Stimulated activated CD4-positive, alpha-beta T cell treated with anti-CD3 and anti-CD28 coated beads, Interleukin-15, amount 100 ng/mL, for 48 hours (primary cell): Measurements from ENCODE around the gene ERG.

Source experiments
- DNase-seq, 2 donors: peaks; one replicate each; pipeline ENCODE4 v3.0.0-alpha.2; 2020; ENCODE audit warnings: low read depth in 2 of 2

The ERG gene

GRCh38 chr21:38389896-38390295, 108.4 kb downstream of the ERG start:
- no peak for DNase-seq

DNA sequence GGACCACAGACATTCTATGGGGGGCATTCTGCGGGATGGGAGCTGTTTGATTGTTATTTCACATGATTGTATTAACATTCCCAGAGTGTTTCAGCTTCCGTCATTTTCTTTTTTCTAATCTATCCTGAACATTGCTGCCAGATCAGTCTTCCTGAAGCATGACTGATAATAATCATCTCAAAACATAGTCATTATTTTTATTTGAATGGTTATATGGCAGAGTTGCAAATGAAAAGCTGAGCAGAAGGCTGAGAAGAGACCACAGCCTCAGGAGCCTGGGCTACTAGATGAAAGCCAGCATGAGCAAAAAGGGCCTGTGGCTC, 109.0 kb downstream of the ERG start:
- no peak for DNase-seq

DNA sequence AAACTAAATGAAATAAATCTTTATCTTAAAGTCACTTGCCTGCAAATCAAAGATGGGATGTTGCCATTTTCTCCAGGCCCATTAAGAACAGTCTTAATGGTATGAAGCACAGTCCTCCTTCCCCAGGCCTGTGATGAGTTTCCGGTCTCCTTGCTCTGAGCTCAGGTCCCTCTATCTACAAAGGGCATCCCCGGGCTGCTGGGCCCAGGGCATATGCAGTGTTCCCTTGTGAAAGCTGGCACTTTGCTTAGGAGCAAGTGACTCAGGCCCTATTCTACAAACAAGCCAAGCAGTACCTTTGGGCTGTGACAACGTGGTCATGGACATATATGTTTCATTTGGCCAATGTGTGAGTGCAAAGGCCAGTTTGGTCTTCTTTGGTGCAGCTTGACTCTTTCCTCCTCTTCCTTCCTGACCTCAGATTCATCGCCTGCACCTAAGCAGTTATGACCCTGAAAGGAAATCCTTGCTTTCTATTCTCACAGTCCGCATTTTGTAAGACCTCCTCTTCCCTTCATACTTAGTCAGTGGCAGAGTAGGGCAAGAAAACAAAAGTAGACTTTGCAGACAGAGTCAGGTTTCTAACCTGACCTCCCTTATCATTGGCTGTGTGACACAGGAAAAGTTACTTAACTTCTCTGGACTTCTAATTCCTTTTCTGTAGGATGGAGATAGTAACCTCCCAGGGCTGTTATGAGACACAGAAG, 109.5 kb downstream of the ERG start:
- no peak for DNase-seq

DNA sequence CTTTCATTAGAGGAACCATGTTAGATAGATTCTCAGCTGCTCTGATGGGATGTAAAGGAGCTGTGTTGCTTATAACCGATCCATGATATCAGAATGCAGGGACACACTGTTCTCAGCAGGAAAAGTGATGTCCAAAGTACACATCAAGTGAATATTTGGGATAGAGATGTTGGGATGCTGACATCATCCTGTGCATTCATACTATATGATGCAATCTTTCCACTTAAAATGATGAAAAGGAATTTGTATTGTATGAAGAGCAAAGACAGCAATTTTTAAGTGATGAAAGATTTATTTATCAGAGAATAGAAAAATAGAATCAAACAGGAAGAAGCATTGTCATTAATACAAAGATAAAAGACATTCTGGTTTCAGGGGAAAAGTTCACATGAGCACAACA, 110.1 kb downstream of the ERG start:
- DNase-seq = no peak

DNA sequence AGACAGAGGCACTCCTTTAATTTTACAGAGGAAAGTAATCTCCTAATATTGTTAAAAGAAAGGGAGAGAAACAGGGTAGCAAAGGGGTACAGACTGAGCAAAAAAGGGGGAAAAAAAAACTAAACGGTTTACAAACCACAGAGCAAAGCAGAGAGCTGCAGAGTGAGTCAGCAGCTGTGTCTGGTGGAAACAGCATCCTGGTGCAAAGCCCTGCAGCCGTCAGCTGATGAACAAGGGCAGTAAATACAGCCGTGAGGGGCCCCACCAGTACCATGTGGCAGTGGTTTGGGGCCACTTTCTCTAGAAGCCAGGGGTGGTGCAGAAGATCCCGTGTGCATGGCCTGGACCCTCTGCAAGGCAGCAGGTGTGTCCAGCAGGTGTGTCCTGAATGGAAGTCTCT, 111.3 kb downstream of the ERG start:
- no peak for DNase-seq

- no peak for DNase-seq
Measured at GRCh38 chr21:38385427-38386175, 112.7 kb downstream of the ERG start.

GRCh38 chr21:38384675-38385426, 113.4 kb downstream of the ERG start:
- DNase-seq = no peak

- no peak for DNase-seq
Measured at GRCh38 chr21:38384238-38384560, 114.1 kb downstream of the ERG start.

GRCh38 chr21:38383411-38384237, 114.7 kb downstream of the ERG start:
- DNase-seq = no peak

DNA sequence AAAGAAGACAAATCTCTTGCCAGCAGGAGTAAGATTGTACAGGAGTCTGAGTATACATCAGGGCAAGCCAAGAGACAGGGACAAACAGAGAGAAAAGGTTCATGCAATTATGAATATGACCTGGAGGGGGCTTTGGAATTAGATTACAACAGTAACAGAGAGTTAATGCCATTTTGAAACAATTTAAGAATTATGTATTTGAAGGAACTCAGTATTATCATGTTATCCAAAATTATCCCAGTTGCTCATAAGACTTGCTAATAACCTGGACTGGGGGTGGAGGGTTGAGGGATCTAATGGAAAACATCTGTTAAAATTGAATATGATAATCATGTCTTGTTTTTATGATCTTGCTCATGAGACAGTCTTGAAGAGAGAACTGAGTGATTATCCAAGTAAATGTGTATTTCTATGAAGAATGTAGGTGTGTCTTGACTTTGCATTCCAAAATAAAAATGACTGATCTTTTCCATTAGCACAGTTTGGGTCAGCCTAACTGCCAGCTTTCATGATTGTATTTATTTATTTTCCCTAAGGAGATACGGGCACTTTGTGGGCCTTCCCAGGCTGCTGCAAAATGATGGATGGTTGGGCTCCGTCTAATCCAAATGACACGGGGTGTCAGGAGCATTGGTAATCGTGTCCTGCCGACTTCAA, 117.7 kb downstream of the ERG start:
- no peak for DNase-seq

DNA sequence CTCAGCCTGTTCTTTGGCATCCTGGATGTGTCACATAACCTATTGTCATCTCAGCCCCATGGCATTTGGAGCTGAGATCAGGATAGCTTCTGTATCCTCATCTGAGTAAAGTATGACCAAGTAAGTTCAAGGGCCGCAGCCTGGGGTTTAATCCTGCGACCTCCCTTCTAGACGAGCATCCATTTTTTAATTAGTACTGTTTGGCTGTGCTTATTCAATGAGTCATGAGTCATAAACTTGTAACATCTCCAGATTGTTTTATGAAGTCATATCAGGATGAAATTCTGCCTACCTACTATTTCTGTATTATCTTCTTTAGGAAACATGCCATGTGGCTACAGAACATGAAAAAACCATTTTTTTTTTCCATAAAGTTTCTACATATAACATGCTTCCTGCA, 119.1 kb downstream of the ERG start:
- no peak for DNase-seq

DNA sequence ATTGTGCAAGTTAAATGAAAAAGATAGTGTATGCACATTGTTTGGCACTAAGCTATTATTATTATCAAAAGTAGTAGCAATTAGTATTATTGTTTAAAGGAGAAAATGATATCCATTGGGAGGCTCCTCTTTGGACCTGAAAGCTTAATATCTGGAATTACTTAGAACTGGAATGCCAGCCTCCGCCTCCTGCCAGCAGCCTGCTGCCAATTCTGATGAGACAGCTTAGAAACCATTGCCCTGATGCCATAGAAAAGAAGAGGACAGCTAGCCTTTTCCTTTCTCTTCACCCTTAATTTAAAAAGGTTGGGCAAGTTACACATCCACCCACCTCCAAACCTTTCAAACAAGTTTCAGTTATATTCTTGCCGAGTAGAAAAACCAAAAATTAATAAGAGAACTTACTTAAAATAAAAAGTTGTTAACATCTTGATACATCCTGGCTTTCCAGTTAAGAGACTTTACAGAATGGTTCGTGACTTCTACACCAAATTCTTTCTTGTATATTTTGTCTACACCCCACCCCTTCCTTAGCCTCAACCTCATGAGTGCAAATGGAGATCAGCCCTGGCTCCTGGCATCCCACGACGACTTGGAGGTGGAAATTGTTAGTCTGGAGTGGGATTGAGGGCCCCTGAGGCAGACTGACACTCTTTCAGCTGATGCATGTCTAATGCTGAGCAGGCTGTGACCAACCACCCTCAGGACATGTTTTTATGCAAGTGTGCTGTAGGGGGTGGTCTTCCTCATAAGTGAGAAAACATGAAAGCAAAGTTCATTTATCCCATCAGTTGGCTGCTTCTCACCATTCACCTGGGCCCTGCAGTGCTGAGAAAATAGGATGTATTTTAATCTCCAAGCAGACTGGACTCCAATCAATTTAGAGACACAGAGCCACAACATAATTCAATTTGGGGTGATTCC, 120.8 kb downstream of the ERG start:
- DNase-seq = no peak

GRCh38 chr21:38376693-38377092, 121.6 kb downstream of the ERG start:
- DNase-seq = no peak

GRCh38 chr21:38376235-38376634, 122.0 kb downstream of the ERG start:
- no peak for DNase-seq

GRCh38 chr21:38367646-38368045, 130.6 kb downstream of the ERG start:
- no peak for DNase-seq

GRCh38 chr21:38365521-38365920, 132.8 kb downstream of the ERG start:
- no peak for DNase-seq

DNA sequence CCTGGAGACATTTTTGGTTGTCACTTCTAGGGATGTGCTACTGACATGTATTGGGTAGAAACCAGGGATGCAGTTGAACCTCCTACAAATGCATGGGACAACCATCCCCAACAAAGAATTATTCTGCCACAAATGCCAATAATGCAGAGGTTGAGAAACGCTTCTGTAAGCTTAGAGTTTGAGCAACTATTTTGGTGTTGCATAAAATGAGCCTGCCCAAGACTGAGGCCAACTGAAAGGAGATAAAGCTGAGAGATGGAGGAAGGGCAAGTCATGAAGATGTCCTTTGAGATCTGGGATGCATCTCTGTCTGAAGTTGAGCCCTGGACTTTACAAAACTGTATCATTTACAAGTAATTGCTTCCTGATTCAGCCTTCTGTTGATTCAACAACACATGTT, 134.6 kb downstream of the ERG start:
- DNase-seq = no peak

DNA sequence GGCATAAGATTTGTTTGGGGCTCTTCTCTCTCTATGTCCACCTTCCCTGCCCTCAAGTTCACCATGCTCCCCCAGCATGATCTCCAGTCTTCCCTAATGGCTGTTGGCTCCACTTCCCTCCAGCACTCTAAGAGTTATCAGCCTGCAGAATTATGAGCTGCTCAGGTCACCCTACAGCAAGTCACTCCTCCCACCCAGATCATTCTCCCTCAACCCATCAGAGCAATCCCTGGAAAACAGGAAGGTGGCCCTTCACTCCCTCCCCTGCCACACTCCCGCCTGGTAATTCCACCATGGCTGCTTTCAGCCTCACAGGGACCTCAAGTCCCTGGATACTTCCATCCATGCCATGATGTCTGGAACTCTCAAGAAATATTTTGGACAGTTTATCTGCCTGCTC, 137.0 kb downstream of the ERG start:
- DNase-seq = no peak

GRCh38 chr21:38359835-38360234, 138.4 kb downstream of the ERG start:
- DNase-seq = no peak

- no peak for DNase-seq
Measured at GRCh38 chr21:38359090-38359489, 139.2 kb downstream of the ERG start.

DNA sequence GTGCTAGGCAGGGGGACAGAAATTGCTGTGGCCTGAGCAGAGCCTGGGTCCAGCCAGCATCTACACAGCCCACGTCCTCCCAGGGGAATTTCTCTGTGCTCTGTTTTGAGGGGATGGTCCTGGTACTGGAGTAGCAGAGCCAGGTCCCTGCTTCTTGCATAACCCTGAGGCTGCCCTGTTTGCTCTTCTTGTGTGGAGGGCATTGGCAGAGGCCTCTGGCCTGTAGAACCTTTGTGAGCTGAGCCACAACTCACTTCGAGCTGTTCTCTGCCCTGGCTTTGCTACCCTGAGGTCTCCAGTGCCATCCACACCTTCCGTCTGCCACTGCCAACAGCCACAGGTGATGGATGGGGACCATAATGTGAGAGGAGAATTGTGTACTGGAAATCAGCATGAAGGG, 139.6 kb downstream of the ERG start:
- DNase-seq = no peak
